Sigmoid colon (tissue), 4 donors: Measurements from ENCODE around the gene USP34.

Experiments used
- EP300 ChIP-seq, 4 donors: sonication (generic); formaldehyde crosslinking; IDR thresholded peaks; one replicate each; pipeline ENCODE4 v1.6.1; 2017; ENCODE audit warnings: antibody characterized with exemption in 4 of 4
- POLR2A ChIP-seq, 2 donors: fragments of 450-650 bp; IDR thresholded peaks; one replicate each; pipeline ENCODE4 v1.6.1; 2016; ENCODE audit warnings: antibody characterized with exemption in 2 of 2, mild to moderate bottlenecking in 2 of 2, moderate library complexity in 2 of 2
- POLR2AphosphoS5 ChIP-seq, 4 donors: sonication (generic); formaldehyde crosslinking; IDR thresholded peaks; one replicate each; pipeline ENCODE4 v1.6.1; 2017; ENCODE audit warnings: antibody characterized with exemption in 4 of 4
- TF ChIP-seq, protein P1 (sequence below), 4 experiments: fragments of 450-650 bp in 3 of 4; fragments of 200-600 bp in 1 of 4; IDR thresholded peaks; one replicate each; pipeline ENCODE4 v1.5.1; 2016 to 2019; ENCODE audit warnings: antibody characterized with exemption in 4 of 4, mild to moderate bottlenecking in 3 of 4, moderate library complexity in 2 of 4

DNA sequence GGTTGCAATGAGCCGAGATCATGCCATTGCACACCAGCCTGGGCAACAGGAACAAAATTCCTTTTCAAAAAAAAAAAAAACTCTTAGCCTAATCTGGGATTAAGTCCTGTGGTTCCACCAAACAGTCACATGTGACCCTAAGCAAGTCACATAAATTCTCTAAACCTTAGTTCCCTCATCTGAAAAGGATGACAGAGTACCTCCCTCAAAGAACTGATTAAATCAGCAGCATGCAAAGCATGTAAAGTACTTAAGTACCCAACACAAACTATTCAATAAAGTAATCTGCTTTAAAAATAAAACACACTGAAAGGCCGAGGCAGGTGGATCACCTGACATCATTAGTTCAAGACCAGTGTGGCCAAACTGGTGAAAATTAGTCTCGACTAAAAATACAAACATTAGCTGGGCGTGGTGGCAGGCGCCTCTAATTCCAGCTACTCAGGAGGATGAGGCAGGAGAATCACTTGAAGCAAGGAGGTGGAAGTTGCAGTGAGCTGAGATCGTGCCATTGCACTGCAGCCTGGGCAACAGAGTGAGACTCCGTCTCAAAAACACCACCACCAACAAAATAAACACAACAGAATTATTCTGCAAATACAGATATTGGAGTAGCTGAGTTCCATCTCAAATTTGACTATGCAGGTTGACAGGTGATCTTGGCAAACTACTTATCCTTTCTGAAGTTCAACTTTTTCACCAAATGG, 7.0 kb downstream of the USP34 start:
- TF ChIP-seq, protein P1, sequence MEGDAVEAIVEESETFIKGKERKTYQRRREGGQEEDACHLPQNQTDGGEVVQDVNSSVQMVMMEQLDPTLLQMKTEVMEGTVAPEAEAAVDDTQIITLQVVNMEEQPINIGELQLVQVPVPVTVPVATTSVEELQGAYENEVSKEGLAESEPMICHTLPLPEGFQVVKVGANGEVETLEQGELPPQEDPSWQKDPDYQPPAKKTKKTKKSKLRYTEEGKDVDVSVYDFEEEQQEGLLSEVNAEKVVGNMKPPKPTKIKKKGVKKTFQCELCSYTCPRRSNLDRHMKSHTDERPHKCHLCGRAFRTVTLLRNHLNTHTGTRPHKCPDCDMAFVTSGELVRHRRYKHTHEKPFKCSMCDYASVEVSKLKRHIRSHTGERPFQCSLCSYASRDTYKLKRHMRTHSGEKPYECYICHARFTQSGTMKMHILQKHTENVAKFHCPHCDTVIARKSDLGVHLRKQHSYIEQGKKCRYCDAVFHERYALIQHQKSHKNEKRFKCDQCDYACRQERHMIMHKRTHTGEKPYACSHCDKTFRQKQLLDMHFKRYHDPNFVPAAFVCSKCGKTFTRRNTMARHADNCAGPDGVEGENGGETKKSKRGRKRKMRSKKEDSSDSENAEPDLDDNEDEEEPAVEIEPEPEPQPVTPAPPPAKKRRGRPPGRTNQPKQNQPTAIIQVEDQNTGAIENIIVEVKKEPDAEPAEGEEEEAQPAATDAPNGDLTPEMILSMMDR (IDR thresholded peaks at IDR 0.05) = no peak
- no peak for TF ChIP-seq POLR2A (IDR thresholded peaks at IDR 0.05)
- TF ChIP-seq POLR2AphosphoS5 (IDR thresholded peaks at IDR 0.05) = no peak
- TF ChIP-seq EP300 (IDR thresholded peaks at IDR 0.05) = no peak
